Epithelial cell of esophagus (primary cell): ENCODE data around the gene SLC16A6.
A peak's percentile ranks its signal among the peaks of the same experiment; 100 is the strongest.
"Not testable (repeated sequence)": the region's sequence is repeated elsewhere in the genome, so short reads cannot be mapped to it uniquely, and the experiment has no call there.

Experiments
- DNase-seq: peaks from one replicate; pipeline ENCODE4 v3.0.0; 2010; ENCODE audit warnings: low read depth
- H3K4me3 ChIP-seq: 2 replicates; pipeline ENCODE4 v1.5.1; 2011; ENCODE audit warnings: mild to moderate bottlenecking, low read length, control low read depth
- TF ChIP-seq, protein P1 (sequence below): IDR thresholded peaks from 2 replicates; pipeline ENCODE4 v1.5.1; 2011; ENCODE audit warnings: low read depth, mild to moderate bottlenecking, low read length, control low read depth, inconsistent platforms; ENCODE audit not compliant: insufficient read depth; ENCODE audit errors: missing control alignments

SLC16A6 gene

DNA sequence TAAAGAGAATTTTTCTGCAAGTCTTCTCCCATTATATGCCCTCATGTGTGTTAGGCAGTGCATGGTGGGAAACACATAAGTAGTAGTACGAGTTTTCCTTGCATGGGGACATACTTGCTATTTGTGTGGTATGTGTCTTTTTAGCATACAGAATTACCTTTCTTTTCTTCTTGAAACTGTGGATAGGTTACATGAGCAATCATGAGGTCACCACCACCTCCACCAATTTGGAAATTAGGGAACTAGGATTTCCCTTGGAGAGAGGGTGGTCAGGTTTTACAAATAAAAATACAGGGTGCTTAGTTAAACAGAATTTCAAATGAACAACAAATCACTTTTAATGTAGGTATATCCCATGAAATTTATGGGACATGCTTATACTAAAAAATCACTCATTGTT is 59.4 kb downstream of the SLC16A6 start:
- TF ChIP-seq, protein P1, sequence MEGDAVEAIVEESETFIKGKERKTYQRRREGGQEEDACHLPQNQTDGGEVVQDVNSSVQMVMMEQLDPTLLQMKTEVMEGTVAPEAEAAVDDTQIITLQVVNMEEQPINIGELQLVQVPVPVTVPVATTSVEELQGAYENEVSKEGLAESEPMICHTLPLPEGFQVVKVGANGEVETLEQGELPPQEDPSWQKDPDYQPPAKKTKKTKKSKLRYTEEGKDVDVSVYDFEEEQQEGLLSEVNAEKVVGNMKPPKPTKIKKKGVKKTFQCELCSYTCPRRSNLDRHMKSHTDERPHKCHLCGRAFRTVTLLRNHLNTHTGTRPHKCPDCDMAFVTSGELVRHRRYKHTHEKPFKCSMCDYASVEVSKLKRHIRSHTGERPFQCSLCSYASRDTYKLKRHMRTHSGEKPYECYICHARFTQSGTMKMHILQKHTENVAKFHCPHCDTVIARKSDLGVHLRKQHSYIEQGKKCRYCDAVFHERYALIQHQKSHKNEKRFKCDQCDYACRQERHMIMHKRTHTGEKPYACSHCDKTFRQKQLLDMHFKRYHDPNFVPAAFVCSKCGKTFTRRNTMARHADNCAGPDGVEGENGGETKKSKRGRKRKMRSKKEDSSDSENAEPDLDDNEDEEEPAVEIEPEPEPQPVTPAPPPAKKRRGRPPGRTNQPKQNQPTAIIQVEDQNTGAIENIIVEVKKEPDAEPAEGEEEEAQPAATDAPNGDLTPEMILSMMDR: no peak
- H3K4me3 ChIP-seq: no peak overlapping the region
- peak; percentile 31 for DNase-seq

DNA sequence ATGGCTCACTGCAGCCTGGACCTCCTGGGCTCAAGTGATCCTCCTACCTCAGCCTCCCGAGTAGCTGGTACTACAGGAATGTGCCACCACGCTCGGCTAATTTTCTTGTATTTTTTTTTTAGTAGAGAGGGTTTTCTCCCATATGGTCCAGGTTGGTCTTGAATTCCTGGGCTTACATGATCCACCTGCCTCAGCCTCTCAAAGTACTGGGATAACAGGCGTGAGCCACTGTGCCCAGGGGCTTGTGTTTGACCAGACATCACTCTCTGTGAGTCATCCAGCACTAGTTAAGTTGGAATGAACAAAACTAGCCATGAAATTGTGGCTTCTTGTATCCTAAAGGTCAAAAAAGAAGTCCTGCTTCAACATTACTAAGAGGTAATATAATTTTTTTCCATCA is 59.8 kb downstream of the SLC16A6 start:
- not testable (repeated sequence) for H3K4me3 ChIP-seq
- peak; percentile 46 for DNase-seq

DNA sequence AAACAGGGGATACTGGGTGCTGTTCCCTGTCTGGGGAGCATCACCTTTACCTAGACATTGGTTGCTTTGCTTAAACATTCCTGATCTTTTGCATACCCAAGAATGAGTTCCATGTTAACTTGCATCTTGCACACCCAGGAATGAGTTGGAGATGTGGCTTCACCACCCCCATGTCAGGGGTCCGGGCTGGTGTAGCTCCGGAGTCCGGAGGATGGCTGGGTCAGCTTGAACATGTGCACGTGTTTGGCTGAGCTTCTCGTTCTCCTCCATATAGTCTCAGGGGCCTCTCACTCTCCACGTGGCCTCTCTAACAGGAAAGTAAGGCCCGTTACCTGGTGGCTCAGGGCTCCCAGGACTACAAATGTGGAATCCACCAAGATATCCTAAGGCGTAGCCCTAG is 61.3 kb downstream of the SLC16A6 start:
- DNase-seq: no peak
- TF ChIP-seq, protein P1: no peak
- H3K4me3 ChIP-seq: no peak overlapping the region

DNA sequence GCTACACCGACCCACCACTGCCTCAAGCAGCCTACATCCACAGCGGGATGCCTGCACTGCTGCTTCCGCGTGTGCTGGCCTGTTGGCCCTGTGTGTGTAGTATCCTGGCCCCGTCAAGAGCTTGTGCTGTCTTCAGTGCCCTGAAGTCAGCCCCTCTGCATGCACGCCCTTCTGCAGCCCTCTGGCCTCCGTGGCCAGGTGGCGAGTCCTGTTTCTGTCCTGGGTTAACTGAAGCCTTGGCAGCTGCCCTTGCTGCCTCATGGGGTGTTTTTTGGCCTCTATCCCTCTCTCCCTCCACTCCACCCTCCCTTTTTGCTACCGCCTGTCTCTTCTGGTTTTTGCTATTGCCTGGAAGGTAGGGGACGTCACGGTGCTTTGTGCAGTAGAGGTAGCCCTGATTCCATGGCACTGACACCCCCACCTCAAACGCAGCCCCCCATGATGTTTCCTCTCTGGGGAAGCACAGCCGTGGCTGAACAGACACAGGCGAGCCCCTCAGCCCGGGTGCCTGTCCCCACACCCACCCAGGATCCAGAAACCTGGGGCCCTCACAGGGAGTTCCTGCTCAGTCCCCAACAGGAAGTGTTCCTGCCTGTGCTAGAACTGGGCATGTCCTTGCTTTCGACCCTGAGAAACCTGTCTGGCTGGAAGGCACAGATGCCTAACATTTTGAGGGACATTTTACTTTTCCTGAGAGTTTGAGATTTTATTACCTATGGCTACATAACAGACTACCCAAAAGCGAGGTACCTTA is 61.9 kb downstream of the SLC16A6 start:
- DNase-seq: peak; percentile 23
- TF ChIP-seq, protein P1: no peak
- H3K4me3 ChIP-seq: no peak overlapping the region

DNA sequence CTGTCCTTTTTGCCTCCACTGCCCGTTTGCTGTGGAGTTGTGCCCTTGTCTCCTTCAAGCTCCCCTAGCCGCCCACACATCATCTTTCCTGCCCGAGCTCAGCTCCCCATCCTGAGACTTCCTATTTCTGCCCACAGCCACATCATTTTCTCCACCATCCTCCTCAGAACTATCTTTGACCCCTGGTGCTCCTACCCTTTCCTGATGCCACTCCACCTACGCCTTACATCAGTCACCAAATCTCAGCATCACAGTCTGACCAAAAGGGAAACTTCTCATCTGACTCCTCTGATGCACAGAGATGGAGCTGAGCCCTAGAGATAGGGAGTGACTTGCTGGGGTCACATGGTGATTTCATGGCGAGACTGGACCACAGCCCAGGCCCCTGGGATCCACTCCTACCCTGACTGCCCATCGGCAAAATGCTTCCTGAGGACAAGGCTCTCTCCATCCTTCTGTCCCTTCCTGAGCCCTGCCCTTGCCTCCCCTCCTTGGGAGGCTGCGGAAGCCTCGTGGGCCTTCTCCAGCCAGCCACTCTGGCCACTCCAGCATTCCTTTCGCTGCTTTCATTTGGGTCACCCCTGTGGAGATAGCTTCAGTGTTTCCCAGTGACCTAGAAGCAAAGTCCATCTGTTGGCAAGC is 62.8 kb downstream of the SLC16A6 start:
- DNase-seq, H3K4me3 ChIP-seq: not testable (repeated sequence)

DNA sequence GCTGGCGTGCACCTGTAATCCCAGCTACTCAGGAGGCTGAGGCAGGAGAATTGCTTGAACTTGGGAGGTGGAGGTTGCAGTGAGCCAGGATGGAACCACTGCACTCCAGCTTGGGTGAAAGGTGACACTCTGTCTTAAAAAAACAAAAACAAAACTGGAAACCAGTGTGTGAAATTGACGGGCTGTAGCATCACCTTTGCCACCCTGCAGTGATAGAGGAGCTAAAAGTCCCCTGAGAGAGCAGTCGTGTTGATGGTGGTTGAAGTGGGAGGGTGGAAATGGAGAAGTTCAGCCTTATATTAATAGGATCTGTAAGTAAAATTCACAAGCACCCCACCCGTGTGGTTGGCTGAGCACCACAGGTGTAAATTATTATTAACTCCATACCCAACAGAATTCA is 65.9 kb downstream of the SLC16A6 start:
- not testable (repeated sequence) for DNase-seq, H3K4me3 ChIP-seq

DNA sequence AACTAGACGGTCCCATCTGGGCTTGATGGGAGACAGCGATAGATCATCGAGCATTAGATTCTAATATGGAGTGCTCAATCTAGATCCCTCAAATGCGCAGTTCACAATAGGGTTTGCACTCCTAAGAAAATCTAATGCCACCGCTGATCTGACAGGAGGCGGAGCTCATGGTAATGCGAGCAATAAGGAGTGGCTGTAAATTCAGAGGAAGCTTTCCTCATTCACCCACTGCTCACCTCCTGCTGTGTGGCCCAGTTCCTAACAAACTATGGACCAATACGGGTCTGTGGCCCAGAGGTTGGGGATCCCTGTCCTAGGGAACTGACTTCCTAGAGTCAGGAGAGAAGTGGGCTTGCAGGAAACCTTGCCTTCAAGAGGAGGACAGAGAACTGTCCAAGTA is 68.3 kb downstream of the SLC16A6 start:
- DNase-seq: peak; percentile 9
- H3K4me3 ChIP-seq: no peak overlapping the region
- TF ChIP-seq, protein P1: no peak

DNA sequence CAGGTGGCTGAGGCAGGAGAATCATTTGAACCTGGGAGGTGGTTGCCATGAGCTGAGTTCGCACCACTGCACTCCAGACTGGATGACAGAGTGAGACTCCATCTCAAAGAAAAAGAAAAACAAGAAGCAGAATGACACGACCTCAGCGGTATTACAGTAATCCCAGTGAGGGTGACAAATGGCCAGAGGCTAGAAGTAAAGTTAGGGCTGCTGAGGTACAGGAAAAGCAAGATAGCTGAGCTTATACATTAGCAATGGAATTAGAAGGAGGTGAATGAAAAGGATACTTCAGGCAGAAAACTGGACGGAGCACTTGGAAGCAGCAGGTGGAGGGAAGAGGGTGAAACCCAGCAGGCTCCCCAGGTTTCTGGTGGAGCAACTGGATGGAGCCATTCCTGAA is 69.1 kb downstream of the SLC16A6 start:
- peak; percentile 29 for DNase-seq
- TF ChIP-seq, protein P1: no peak
- no peak overlapping the region for H3K4me3 ChIP-seq

DNA sequence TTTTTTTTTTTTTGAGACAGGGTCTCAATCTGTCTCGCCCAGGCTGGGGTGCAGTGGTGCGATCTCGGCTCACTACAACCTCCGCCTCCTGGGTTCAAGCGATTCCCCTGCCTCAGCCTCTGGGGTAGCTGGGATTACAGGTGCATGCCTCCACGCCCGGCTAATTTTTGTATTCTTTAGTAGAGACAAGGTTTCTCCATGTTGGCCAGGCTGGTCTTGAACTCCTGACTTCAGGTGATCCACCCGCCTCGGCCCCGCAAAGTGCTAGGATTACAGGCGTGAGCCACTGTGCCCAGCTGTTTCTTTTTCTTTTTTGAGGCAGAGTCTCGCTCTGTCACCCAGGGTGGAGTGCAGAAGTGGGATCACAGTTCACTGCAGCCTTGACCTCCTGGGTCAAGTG is 70.1 kb downstream of the SLC16A6 start:
- not testable (repeated sequence) for DNase-seq, H3K4me3 ChIP-seq

DNA sequence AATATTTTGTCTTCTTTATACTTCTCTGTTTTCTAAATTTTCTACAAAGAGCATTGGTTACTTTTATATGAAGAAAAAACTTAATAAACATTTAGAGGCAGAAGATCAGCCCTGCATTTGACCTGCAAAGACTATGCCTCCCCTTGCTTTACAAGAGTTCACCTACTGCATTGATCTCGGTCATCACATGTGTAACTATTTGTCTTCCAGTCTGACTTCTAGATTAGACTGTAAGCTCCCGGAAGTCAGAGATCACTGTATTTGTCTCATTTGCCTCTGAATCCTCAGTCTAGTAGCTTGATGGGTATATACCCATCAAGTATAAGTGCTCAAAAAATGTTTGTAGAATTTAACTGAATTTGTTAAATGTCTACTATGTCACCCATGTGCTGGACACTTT is 70.7 kb downstream of the SLC16A6 start:
- not testable (repeated sequence) for DNase-seq, H3K4me3 ChIP-seq

DNA sequence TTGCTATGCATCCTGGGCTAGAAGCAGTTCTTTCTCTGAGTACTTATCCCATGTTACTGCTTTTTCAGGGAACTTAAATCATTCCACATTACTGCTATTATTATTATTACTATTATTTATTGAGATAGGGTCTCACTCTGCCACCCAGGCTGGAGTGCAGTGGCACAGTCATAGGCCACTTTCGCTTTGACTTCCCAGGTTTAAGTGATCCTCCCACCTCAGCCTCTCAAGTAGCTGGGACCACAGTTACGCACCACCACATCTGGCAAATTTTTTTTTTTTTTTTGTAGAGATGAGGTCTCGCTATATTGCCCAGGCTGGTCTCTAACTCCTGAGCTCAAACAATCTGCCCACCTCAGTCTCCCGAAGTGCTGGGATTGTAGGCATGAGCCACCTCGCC is 71.5 kb downstream of the SLC16A6 start:
- not testable (repeated sequence) for DNase-seq

More for the DNA sequence above, 71.5 kb downstream of the SLC16A6 start:
- H3K4me3 ChIP-seq: not testable (repeated sequence)
